Small intestine (tissue), 7 donors: Measurements from ENCODE around the gene PRODH2. TPM values are rescaled to one million over a fixed set of nuclear protein-coding genes. Genes with fewer than 3 reads are reported as not detected.
A peak's percentile ranks its signal among the peaks of the same experiment; 100 is the strongest.
"Not testable (repeated sequence)": the region's sequence is repeated elsewhere in the genome, so short reads cannot be mapped to it uniquely, and the experiment has no call there.

Source experiments
- DNase-seq, 2 donors: peaks; one replicate each; pipeline versions ENCODE4 v3.0.0 to v3.0.0-alpha.2; 2013
- FAIRE-seq: peaks from 2 replicates; lab custom pipeline; 2012; peaks lifted over from hg19 to GRCh38; lab: Jason Lieb, UNC
- H3K27ac ChIP-seq, 3 donors: one replicate each; pipeline ENCODE4 v1.5.1; 2013; ENCODE audit warnings: low read length in 2 of 3, mild to moderate bottlenecking in 2 of 3, control low read depth in 1 of 3, inconsistent platforms in 1 of 3, low read depth in 1 of 3, moderate library complexity in 1 of 3
- H3K27me3 ChIP-seq, 3 donors: one replicate each; pipeline ENCODE4 v1.6.1; 2013; ENCODE audit warnings: low read length in 3 of 3, inconsistent platforms in 1 of 3; ENCODE audit not compliant: control insufficient read depth in 3 of 3, insufficient read depth in 3 of 3
- H3K36me3 ChIP-seq, 3 donors: one replicate each; pipeline ENCODE4 v1.6.1; 2013; ENCODE audit warnings: low read length in 3 of 3, inconsistent platforms in 1 of 3, low read depth in 1 of 3, mild to moderate bottlenecking in 1 of 3, moderate library complexity in 1 of 3; ENCODE audit not compliant: control insufficient read depth in 3 of 3, insufficient read depth in 2 of 3
- H3K4me1 ChIP-seq, 3 donors: one replicate each; pipeline ENCODE4 v1.6.1; 2013; ENCODE audit warnings: low read length in 2 of 3, inconsistent platforms in 1 of 3, low read depth in 1 of 3, mild to moderate bottlenecking in 1 of 3, moderate library complexity in 1 of 3; ENCODE audit not compliant: control insufficient read depth in 3 of 3, insufficient read depth in 2 of 3
- H3K4me3 ChIP-seq, 3 donors: one replicate each; pipeline ENCODE4 v1.5.1; 2013; ENCODE audit warnings: low read length in 3 of 3, control low read depth in 1 of 3, inconsistent platforms in 1 of 3, low read depth in 1 of 3, mild to moderate bottlenecking in 1 of 3, moderate library complexity in 1 of 3
- H3K9me3 ChIP-seq, 2 donors: one replicate each; pipeline ENCODE4 v1.6.1; 2013; ENCODE audit warnings: low read depth in 1 of 2, low read length in 1 of 2; ENCODE audit not compliant: control insufficient read depth in 2 of 2, insufficient read depth in 1 of 2
- WGBS, 3 donors: extraction: QIAGEN DNeasy Blood & Tissue Kit; methylation state at CpG; one replicate each; pipeline ENCODE4 v1.1.7; 2013; 5-methylcytosine and 5-hydroxymethylcytosine counted together
- polyA plus RNA-seq, 4 donors: library from polyadenylated mRNA; stranded (reverse) in 3 of 4; unstranded in 1 of 4; fragments of 200-250 nt in 3 of 4; fragments of 120-200 nt in 1 of 4; gene quantifications; one replicate each; pipeline versions ENCODE4 v1.2.1 to v1.2.3, GENCODE V29; 2013
- donor health status: healthy with polysubstance abuse.
- donor health status: control.
- donor health status: control.
- donor health status: Bipolar disorder and iron deficiency.
- donor health status: healthy.

Gene PRODH2
- polyA plus RNA-seq, 4 donors: 0.24 to 0.54 TPM; not detected in 2

DNA sequence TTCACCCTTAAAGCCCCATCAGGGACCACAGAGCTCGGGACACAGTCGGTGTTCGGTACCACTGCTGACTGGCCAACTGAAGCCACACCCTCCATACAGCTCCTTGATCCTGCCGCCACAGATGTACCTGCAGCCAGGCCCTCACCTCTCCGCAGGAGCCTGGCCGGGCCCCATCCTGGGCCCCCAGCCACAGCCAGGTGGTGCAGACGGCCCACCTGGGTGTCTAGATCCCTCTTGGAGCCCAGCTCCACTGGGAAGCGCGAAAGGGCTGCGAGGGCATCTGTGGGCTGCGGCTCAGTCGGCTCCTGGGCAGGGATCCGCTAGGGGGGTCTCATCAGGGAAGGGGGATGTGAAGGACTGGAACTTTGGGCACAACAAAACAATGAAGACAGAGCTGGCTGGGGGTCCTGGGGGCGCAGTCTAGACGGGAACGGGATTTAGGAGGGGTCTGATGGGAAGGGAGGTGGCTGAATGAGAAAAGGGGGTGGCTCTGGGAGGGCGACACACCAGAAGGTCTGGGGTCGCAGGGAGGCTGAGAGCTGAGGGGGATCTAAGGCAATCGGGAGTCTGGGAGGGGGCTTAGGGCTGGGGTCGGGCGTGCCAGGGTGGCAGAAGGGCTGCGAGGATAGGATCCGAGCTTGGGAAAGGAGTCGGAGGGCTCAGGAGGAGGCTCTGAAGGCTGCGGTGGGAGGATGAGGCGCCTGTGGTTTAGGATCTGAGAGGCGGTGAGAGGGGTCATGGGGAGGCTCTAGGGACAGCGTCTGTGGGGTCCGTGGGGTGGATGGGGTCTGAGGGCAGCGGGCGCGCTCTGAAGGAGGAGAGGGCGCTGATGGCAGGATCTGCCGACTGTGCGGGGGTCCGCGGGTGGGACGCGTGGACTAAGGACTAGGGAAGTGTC is 15.8 kb downstream of the PRODH2 start:
- H3K27ac ChIP-seq: no peak overlapping the region
- WGBS, 3 donors: 20 to 24% (median 21%) methylated on average over 39 of the region's 39 CpGs
- H3K4me3 ChIP-seq: no peak overlapping the region
- no peak for FAIRE-seq
- no peaks in the 10 kb centered on the region for H3K36me3 ChIP-seq
- H3K9me3 ChIP-seq: peaks cover 0 to 5% of the 10 kb centered on the region in 2 donors
- H3K4me1 ChIP-seq: no peaks in the 10 kb centered on the region
- H3K27me3 ChIP-seq: peaks cover 0 to 23% (median 8%) of the 10 kb centered on the region in 3 donors
- DNase-seq: no peak

DNA sequence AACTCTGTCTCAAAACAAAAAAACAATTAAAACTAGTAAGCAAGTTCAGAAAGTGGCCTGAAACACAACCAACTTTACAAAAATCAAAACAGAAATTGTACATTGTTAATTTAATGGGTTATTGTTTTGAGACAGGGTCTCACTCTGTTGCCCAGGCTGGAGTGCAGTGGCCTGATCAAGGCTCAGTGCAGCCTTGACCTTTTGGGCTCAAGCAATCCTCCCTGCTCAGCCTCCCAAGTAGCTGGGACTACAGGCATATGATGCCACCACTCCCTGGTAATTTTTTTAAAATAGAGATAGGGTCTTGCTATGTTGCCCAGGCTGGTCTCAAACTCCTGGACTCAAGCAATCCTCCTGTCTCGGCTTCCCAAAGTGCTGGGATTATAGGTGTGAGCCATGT is 17.1 kb downstream of the PRODH2 start:
- not testable (repeated sequence) for DNase-seq, FAIRE-seq, H3K9me3 ChIP-seq, H3K36me3 ChIP-seq, H3K4me3 ChIP-seq, H3K4me1 ChIP-seq, H3K27ac ChIP-seq
- peaks cover 0 to 23% (median 8%) of the 10 kb centered on the region in 3 donors for H3K27me3 ChIP-seq
- 71 to 83% (median 80%) methylated on average over 1 of the region's 1 CpG for WGBS, 3 donors

DNA sequence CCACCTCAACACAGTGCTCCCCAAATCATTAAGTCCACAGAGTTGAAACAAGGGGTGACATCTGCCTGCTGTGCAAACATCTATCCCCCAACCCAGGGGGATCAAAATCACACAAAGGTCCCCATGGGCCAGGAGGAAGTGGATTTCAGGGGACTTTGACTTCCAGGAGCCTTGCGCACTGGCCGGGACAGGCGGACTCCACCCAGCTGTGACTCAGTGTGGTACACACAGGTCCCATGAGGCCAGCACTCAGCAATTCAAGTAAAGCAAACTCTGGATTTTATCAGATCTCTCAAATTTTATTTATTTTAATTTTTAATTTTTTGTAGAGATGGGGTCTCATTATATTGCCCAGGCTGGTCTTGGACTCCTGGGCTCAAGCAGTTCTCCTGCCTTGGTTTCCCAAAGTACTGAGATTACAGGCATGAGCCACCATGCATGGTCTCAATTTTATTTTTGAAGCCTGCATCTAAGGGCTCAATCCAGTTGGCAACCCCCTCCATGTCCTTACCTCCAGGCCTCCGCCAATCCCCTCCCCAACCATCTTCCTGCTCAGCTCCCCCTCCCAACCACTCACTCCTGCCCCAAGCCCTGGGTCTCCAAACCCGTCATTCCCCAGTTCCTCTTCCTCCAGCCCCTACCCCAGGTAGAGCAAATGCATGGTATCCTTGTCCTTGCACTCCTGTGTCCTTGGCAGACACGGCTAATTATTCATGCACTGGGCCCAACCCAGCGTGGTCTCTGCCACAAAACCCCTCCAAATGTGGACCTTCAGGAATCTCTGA is 19.1 kb downstream of the PRODH2 start:
- H3K27ac ChIP-seq: no peak overlapping the region
- no peaks in the 10 kb centered on the region for H3K4me1 ChIP-seq
- peaks cover 0 to 23% (median 8%) of the 10 kb centered on the region in 3 donors for H3K27me3 ChIP-seq
- FAIRE-seq (no peak), DNase-seq (peak; percentile 31 to 57)
- H3K9me3 ChIP-seq: no peaks in the 10 kb centered on the region
- no peaks in the 10 kb centered on the region for H3K36me3 ChIP-seq
- 58 to 71% (median 67%) methylated on average over 7 of the region's 7 CpGs for WGBS, 3 donors
- H3K4me3 ChIP-seq: no peak overlapping the region

GRCh38 chr19:35792888-35793287 is 19.8 kb downstream of the PRODH2 start:
- no peak for FAIRE-seq
- 74 to 77% (median 76%) methylated on average over 8 of the region's 8 CpGs for WGBS, 3 donors

DNA sequence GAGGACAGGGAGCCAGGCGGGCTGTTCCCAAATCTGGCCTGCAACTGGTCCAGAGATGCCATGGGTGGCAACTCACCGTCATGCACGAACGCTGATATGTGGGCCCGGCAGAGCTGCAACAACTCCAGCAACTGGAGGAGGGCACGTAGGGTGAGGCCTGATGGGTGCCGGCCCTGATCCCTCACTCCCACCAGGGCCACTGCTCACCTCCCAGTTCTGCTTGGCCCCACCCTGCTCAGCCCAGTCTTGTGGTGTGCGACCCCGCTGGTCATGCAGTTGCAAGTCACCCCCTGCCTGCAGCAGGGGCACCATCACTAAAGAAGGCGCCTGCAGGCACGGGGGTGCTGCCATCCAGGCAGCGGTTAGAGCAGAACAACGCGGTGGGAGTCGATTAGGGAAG is 20.3 kb downstream of the PRODH2 start:
- DNase-seq (no peak), FAIRE-seq (no peak)
- Histone ChIP-seq H3K4me1 (no peaks in the 10 kb centered on the region), H3K27me3 (peaks cover 0 to 13% (median 8%) of the 10 kb centered on the region in 3 donors), H3K4me3 (no peak overlapping the region), H3K9me3 (no peaks in the 10 kb centered on the region), H3K36me3 (peaks cover 0 to under 1% (median under 1%) of the 10 kb centered on the region in 3 donors), H3K27ac (no peak overlapping the region)
- WGBS, 3 donors: 85 to 94% (median 91%) methylated on average over 15 of the region's 15 CpGs

More at GRCh38 chr19:35792888-35793287, 19.8 kb downstream of the PRODH2 start:
- Histone ChIP-seq H3K36me3 (no peaks in the 10 kb centered on the region), H3K27me3 (peaks cover 0 to 19% (median 8%) of the 10 kb centered on the region in 3 donors), H3K4me3 (no peak overlapping the region), H3K4me1 (no peaks in the 10 kb centered on the region), H3K27ac (no peak overlapping the region), H3K9me3 (no peaks in the 10 kb centered on the region)
- no peak for DNase-seq

DNA sequence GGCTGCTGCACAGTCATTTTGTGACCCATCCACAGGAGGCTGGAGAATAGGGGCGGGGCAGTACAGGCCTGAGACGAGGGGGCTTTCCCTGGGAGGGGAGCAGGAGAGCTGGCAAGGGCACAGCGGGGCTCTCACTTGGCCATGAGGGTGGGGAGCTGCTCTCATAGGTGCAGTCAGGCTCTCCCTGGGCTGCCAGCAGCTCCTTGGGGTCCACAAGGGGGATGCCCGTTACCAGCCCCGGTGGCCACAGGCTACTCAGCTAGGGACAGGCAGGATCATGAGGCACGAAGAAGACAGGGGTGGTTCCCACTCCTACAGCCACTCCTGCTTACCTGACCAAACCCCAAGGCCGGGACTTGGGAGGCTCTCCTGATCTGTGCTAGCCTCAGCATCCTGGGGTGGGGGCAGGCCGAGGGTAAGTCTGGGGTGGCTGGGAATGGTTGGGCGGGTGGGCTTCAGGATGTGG is 20.8 kb downstream of the PRODH2 start:
- no peak overlapping the region for H3K4me3 ChIP-seq
- DNase-seq: no peak
- peaks cover 0 to 2% (median 2%) of the 10 kb centered on the region in 3 donors for H3K36me3 ChIP-seq
- no peak overlapping the region for H3K27ac ChIP-seq
- H3K4me1 ChIP-seq: peaks cover 0 to under 1% (median 0%) of the 10 kb centered on the region in 3 donors
- no peak for FAIRE-seq
- 76 to 85% (median 78%) methylated on average over 9 of the region's 9 CpGs for WGBS, 3 donors
- H3K27me3 ChIP-seq: peaks cover 0 to 8% (median 7%) of the 10 kb centered on the region in 3 donors
- no peaks in the 10 kb centered on the region for H3K9me3 ChIP-seq

- Histone ChIP-seq H3K4me3 (no peak overlapping the region), H3K36me3 (peaks cover 0 to 2% (median 2%) of the 10 kb centered on the region in 3 donors), H3K4me1 (peaks cover 0 to 7% (median 0%) of the 10 kb centered on the region in 3 donors), H3K27ac (no peak overlapping the region), H3K27me3 (peaks cover 0 to 2% (median under 1%) of the 10 kb centered on the region in 3 donors), H3K9me3 (no peaks in the 10 kb centered on the region)
- 55 to 63% (median 56%) methylated on average over 18 to 20 of the region's 20 CpGs for WGBS, 3 donors
- DNase-seq (no peak), FAIRE-seq (no peak)
These were observed 21.4 kb downstream of the PRODH2 start for GRCh38 chr19:35790981-35791813.
